HG03442 (cell line): ENCODE data around the gene ANKRD66.

ENCODE experiments used
- ATAC-seq: cut with Tn5 transposase; IDR thresholded peaks from one replicate; pipeline ENCODE4 v1.9.1; 2021; ENCODE audit warnings: mild to moderate bottlenecking, moderate library complexity; ENCODE audit not compliant: unreplicated experiment

The ANKRD66 gene

DNA sequence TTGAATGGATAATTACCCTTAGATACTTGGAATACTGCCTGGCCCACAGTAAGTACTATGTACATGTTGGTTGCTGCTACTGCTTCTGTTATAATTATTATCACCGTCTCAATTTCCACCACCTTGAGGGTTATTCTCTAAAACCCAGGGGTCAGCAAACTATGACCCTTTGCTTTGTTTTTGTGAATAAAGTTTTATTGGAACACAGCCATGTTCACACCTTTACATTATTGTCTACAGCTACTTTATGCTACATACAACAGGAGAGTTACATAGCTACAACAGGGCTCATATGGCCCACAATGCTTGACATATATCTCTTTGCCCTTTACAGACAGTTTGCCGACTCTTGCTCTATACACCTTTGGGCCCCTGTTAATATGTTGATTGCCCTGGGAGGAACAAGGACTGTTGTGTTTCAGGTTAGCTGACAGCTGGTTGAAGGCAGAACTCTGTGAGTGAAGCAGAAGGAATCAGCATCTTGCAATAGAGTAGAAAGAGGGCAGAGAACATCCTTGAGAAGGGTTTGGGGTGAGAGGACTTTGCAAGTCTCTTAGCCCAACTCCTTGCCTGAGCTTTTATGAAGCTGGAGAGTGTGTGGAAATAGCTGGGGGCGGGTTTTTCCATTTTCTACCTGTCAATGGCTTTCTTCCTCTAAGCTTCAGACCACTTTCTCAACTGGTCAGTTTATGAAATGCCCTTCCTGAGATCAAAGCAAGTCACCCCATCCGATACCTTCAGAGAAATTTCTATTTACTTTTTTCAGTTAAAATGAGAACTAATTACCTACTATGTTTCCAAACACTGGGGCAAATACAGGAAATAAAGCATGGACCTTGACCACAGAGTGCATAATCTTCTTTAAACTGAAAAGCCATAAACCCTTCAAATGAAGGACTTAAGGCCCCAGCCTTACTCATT is 43.0 kb downstream of the ANKRD66 start:
- no peak for ATAC-seq

DNA sequence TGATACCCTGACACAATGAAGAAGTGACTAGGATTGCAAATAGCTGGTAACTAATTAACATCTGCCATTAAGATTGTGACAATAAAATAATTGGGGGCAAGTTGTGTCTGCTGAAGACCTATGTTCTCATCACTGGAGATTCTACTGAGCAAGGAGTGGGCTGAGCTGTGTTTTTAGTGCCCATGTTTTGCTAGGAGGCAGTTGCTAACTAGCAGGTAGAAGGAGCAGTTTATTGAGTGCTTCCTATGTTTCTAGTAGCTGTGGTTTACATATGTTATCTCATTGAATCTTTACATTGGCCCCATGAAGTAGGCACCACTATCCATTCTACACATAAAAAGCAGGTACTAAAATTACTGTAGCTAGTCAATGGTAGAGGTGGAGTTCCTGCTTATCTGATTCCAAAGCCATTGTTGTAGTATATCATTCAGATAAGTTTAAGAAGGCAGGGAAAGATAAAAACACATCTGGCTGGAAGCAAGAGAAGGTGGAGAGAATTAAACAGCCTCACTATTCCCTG is 43.7 kb downstream of the ANKRD66 start:
- no peak for ATAC-seq

DNA sequence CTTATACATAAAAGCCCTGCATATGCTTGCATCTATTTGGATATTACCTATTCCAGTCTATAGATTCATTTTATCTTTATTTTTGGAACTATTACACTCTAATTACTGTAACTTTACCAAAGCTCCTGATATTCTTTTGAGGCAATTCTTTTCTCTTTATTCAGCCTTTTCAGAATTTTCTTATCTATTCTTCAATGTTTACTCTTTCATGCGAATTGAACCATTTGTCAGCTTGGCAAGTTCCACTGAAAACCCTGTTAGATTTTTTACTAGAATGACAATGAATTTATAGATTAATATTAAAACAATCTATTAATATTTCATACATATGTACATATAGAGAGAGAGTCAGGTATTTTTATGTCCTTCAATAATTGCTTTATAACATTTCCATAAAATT is 45.9 kb downstream of the ANKRD66 start:
- no peak for ATAC-seq

GRCh38 chr6:46793138-46793537 is 46.4 kb downstream of the ANKRD66 start, which contains the start of gene MEP1A:
TSS of gene MEP1A (plus strand) at chr6:46793389. CDS start at chr6:46793399, 10 bp downstream.
- no peak for ATAC-seq

GRCh38 chr6:46794068-46794467 is 47.3 kb downstream of the ANKRD66 start:
- ATAC-seq = no peak

DNA sequence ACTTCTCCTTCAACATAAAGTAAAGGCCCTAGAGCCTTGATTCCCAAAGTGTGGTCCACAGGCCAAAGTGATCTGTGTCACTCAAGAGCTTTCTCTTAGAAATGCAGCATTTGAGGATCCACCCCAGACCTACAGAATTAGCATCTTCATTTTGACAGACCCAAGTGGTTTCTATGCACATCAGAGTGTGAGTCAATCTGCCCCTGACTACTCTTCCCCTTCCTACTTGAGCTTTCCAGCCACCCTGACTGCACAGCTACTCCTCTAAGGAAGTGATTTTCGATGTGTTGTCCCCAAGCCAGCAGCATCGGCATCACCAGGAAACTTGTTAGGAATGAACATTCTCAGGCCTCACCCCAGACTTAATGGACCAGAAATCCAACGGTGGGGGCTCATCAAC is 49.1 kb downstream of the ANKRD66 start:
- ATAC-seq = no peak

- ATAC-seq = no peak
Measured at GRCh38 chr6:46796848-46797580, 50.3 kb downstream of the ANKRD66 start.

DNA sequence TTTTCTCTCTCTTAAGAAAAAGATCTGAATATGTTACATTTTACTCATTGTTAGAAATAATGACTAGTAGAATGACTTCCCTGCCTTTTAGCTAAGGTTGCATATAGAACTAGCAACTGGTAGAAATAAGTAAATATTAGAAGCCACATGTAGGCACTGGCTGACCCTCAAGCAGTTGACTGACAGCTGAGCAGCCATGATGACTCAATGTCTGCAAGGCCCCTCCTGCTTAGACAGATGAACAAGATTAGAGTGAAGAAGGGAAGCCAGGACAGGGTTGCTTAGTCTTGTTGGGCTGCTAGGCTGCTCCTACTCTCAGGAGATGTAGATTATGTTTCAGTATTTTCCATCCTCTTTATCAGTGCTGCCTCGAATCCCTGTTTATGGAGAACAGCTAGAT is 52.9 kb downstream of the ANKRD66 start:
- no peak for ATAC-seq

- ATAC-seq = no peak
Measured at GRCh38 chr6:46808806-46809205, 62.1 kb downstream of the ANKRD66 start.
